Neutrophil (primary cell): ENCODE data around the gene LETM1.

Experiments used
- H3K27ac ChIP-seq: fragments of 200-600 bp; sonication (generic); 2 replicates; pipeline ENCODE4 v1.5.1; 2016; ENCODE audit warnings: mild to moderate bottlenecking, moderate library complexity
- H3K27me3 ChIP-seq: fragments of 200-600 bp; sonication (generic); 2 replicates; pipeline ENCODE4 v1.6.0; 2016; ENCODE audit warnings: mild to moderate bottlenecking
- H3K36me3 ChIP-seq: fragments of 200-600 bp; sonication (generic); 2 replicates; pipeline ENCODE4 v1.5.1; 2017
- H3K4me1 ChIP-seq, 2 experiments: fragments of 200-600 bp in 1 of 2; sonication (generic) in 1 of 2; 1 replicate in 1 of 2; 2 replicates in 1 of 2; pipeline versions ENCODE4 v1.5.1 to v1.6.1; 2013 to 2016; ENCODE audit warnings: low read depth in 1 of 2, low read length in 1 of 2, mild to moderate bottlenecking in 1 of 2, moderate library complexity in 1 of 2; ENCODE audit not compliant: control insufficient read depth in 1 of 2, insufficient read depth in 1 of 2
- H3K4me3 ChIP-seq, 2 experiments: fragments of 200-600 bp in 1 of 2; sonication (generic) in 1 of 2; 1 replicate in 1 of 2; 2 replicates in 1 of 2; pipeline ENCODE4 v1.5.1; 2013 to 2016; ENCODE audit warnings: low read depth in 1 of 2, low read length in 1 of 2, mild to moderate bottlenecking in 1 of 2, moderate library complexity in 1 of 2
- H3K9me3 ChIP-seq: fragments of 200-600 bp; sonication (generic); 2 replicates; pipeline ENCODE4 v1.5.1; 2016
- TF ChIP-seq, protein P1 (sequence below): fragments of 200-600 bp; sonication (generic); IDR thresholded peaks from 2 replicates; pipeline ENCODE4 v1.5.1; 2016; ENCODE audit warnings: antibody characterized with exemption

Gene LETM1

DNA sequence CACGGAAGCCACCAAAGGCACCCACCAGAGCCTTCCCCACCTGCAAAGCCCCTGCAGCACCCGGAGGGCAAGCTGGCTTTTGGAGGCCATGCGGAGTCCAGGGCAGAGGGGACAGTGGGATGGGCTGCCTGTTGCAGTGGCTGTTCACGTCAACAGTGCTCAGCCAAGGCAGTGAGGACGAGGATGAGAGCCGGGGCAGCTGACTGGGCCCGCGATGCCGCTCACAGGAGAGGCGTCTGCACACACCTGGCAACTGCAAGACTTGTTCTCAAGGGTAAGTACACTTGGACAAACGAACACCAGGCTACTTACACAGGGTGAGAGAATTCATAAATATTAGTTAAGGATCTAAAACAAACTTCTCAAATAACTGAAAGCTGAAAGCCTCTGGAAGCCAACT is 43.2 kb downstream of the LETM1 start:
- H3K27me3 ChIP-seq: no peaks in the 10 kb centered on the region
- H3K4me1 ChIP-seq: no peaks in the 10 kb centered on the region
- TF ChIP-seq, protein P1, sequence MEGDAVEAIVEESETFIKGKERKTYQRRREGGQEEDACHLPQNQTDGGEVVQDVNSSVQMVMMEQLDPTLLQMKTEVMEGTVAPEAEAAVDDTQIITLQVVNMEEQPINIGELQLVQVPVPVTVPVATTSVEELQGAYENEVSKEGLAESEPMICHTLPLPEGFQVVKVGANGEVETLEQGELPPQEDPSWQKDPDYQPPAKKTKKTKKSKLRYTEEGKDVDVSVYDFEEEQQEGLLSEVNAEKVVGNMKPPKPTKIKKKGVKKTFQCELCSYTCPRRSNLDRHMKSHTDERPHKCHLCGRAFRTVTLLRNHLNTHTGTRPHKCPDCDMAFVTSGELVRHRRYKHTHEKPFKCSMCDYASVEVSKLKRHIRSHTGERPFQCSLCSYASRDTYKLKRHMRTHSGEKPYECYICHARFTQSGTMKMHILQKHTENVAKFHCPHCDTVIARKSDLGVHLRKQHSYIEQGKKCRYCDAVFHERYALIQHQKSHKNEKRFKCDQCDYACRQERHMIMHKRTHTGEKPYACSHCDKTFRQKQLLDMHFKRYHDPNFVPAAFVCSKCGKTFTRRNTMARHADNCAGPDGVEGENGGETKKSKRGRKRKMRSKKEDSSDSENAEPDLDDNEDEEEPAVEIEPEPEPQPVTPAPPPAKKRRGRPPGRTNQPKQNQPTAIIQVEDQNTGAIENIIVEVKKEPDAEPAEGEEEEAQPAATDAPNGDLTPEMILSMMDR: no peak
- no peaks in the 10 kb centered on the region for H3K9me3 ChIP-seq
- no peak overlapping the region for H3K27ac ChIP-seq
- no peak overlapping the region for H3K4me3 ChIP-seq
- peaks cover 49% of the 10 kb centered on the region for H3K36me3 ChIP-seq

GRCh38 chr4:1810765-1811164 is 45.2 kb downstream of the LETM1 start:
- Histone ChIP-seq H3K9me3 (no peaks in the 10 kb centered on the region), H3K4me3 (no peak overlapping the region), H3K36me3 (peaks cover 31% of the 10 kb centered on the region), H3K27ac (no peak overlapping the region), H3K27me3 (no peaks in the 10 kb centered on the region), H3K4me1 (no peaks in the 10 kb centered on the region)
- TF ChIP-seq, protein P1: no peak

DNA sequence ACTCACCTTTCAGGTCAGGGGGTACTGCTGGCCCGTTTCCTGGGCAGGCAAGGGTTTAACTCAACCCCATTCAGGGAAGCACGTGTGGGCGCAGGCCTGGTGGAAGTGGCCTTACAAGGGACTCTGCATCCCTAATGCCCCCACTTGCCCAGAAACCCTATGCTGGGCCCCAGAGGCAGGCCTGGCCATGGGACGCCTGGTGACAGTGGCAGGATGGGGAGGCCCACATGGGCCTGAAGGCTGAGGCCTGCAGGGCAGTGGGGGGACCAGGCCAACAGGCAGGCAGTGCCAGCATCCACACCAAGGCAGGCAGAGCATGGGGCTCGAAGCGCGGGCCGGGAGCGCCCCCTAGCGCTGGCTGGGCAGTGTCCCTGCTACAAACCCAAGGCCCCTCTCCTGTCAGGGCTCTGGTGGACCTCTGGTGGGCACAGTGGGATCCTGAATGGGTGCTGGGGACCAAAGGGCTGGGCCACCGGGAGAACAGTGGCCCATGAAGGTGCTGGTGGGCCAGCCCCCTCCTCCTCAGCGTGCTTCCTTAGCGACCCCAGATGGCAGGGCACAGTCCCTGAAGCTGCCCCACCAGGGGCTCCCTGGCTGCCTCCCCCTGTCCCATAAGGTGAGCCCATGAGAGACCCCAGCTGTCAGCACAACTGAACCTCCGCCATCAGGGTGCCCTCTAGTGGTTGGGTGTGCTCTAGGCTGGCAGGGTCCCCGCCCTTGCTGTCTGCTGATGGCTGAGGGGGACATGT is 46.0 kb downstream of the LETM1 start:
- H3K4me1 ChIP-seq: no peaks in the 10 kb centered on the region
- peaks cover 22% of the 10 kb centered on the region for H3K36me3 ChIP-seq
- no peak overlapping the region for H3K27ac ChIP-seq
- TF ChIP-seq, protein P1: peak; percentile 19
- no peaks in the 10 kb centered on the region for H3K9me3 ChIP-seq
- H3K27me3 ChIP-seq: no peaks in the 10 kb centered on the region
- H3K4me3 ChIP-seq: no peak overlapping the region

GRCh38 chr4:1808851-1809753 is 46.9 kb downstream of the LETM1 start:
- H3K4me1 ChIP-seq: no peaks in the 10 kb centered on the region
- H3K36me3 ChIP-seq: peaks cover 14% of the 10 kb centered on the region
- no peak overlapping the region for H3K4me3 ChIP-seq
- TF ChIP-seq, protein P1: no peak
- H3K27ac ChIP-seq: no peak overlapping the region
- H3K27me3 ChIP-seq: no peaks in the 10 kb centered on the region
- H3K9me3 ChIP-seq: no peaks in the 10 kb centered on the region

DNA sequence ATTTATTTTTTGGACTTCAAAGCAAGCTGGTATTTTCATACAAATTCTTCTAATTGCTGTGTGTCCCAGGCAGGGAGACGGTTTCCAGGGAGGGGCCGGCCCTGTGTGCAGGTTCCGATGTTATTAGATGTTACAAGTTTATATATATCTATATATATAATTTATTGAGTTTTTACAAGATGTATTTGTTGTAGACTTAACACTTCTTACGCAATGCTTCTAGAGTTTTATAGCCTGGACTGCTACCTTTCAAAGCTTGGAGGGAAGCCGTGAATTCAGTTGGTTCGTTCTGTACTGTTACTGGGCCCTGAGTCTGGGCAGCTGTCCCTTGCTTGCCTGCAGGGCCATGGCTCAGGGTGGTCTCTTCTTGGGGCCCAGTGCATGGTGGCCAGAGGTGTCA is 47.6 kb downstream of the LETM1 start:
- TF ChIP-seq, protein P1: no peak
- H3K4me1 ChIP-seq: no peaks in the 10 kb centered on the region
- H3K9me3 ChIP-seq: no peaks in the 10 kb centered on the region
- no peaks in the 10 kb centered on the region for H3K27me3 ChIP-seq
- no peak overlapping the region for H3K27ac ChIP-seq
- peaks cover 7% of the 10 kb centered on the region for H3K36me3 ChIP-seq
- H3K4me3 ChIP-seq: no peak overlapping the region
